ENCODE data around the gene SEPHS2. TPM values are rescaled to one million over a fixed set of nuclear protein-coding genes. Genes with fewer than 3 reads are reported as not detected.

Gene SEPHS2
- total RNA-seq, 1 donor from 2014 or later = 42.5 TPM

GRCh38 chr16:30446203-30446595 lies 525 bp upstream of the SEPHS2 start:
- no peak for TF ChIP-seq CTCF (IDR thresholded peaks at IDR 0.05)
- H3K36me3 Mint-ChIP-seq (ENCODE audit: unreplicated experiment) = peaks cover 19% of the 10 kb centered on the region

GRCh38 chr16:30445149-30445407 lies 596 bp downstream of the SEPHS2 start:
- TF ChIP-seq CTCF (IDR thresholded peaks at IDR 0.05) = no peak
- H3K36me3 Mint-ChIP-seq (ENCODE audit: unreplicated experiment) = peaks cover 19% of the 10 kb centered on the region
- peaks cover 4% of the 10 kb centered on the region for H3K9me3 Mint-ChIP-seq (ENCODE audit: unreplicated experiment)
- peak overlapping the region; percentile 85 for H3K4me3 Mint-ChIP-seq (ENCODE audit: unreplicated experiment)
- DNase-seq (ENCODE audit: extremely low spot score, unreplicated experiment) = no peak
- peaks cover 20% of the 10 kb centered on the region for H3K4me1 Mint-ChIP-seq (ENCODE audit: unreplicated experiment)
- H3K27me3 Mint-ChIP-seq (ENCODE audit: unreplicated experiment) = no peaks in the 10 kb centered on the region
- H3K27ac Mint-ChIP-seq (ENCODE audit: unreplicated experiment) = peak overlapping the region; percentile 76

More at GRCh38 chr16:30446203-30446595, 525 bp upstream of the SEPHS2 start:
- no peak for DNase-seq (ENCODE audit: extremely low spot score, unreplicated experiment)
- Mint-ChIP-seq H3K27ac (ENCODE audit: unreplicated experiment) (peak overlapping the region; percentile 87), H3K4me1 (ENCODE audit: unreplicated experiment) (peaks cover 20% of the 10 kb centered on the region), H3K9me3 (ENCODE audit: unreplicated experiment) (peaks cover 4% of the 10 kb centered on the region), H3K27me3 (ENCODE audit: unreplicated experiment) (no peaks in the 10 kb centered on the region), H3K4me3 (ENCODE audit: unreplicated experiment) (peak overlapping the region; percentile 85)

GRCh38 chr16:30444231-30445148 lies 1.2 kb downstream of the SEPHS2 start:
- no peak for DNase-seq (ENCODE audit: extremely low spot score, unreplicated experiment)
- Mint-ChIP-seq H3K36me3 (ENCODE audit: unreplicated experiment) (peaks cover 19% of the 10 kb centered on the region), H3K9me3 (ENCODE audit: unreplicated experiment) (peaks cover 4% of the 10 kb centered on the region), H3K27ac (ENCODE audit: unreplicated experiment) (peak overlapping the region; percentile 76), H3K27me3 (ENCODE audit: unreplicated experiment) (no peaks in the 10 kb centered on the region), H3K4me1 (ENCODE audit: unreplicated experiment) (peaks cover 20% of the 10 kb centered on the region), H3K4me3 (ENCODE audit: unreplicated experiment) (peak overlapping the region; percentile 85)
- TF ChIP-seq CTCF (IDR thresholded peaks at IDR 0.05) = no peak

GRCh38 chr16:30443631-30444030 lies 2.0 kb downstream of the SEPHS2 start:
- DNase-seq (ENCODE audit: extremely low spot score, unreplicated experiment) = no peak
- Mint-ChIP-seq H3K36me3 (ENCODE audit: unreplicated experiment) (peaks cover 19% of the 10 kb centered on the region), H3K4me3 (ENCODE audit: unreplicated experiment) (peak overlapping the region; percentile 85), H3K27ac (ENCODE audit: unreplicated experiment) (no peak overlapping the region), H3K9me3 (ENCODE audit: unreplicated experiment) (peaks cover 4% of the 10 kb centered on the region), H3K4me1 (ENCODE audit: unreplicated experiment) (peaks cover 20% of the 10 kb centered on the region), H3K27me3 (ENCODE audit: unreplicated experiment) (no peaks in the 10 kb centered on the region)
- no peak for TF ChIP-seq CTCF (IDR thresholded peaks at IDR 0.05)

GRCh38 chr16:30439720-30440348 lies 5.8 kb downstream of the SEPHS2 start:
- no peak for TF ChIP-seq CTCF (IDR thresholded peaks at IDR 0.05)
- Mint-ChIP-seq H3K9me3 (ENCODE audit: unreplicated experiment) (peaks cover 4% of the 10 kb centered on the region), H3K27ac (ENCODE audit: unreplicated experiment) (no peak overlapping the region), H3K4me1 (ENCODE audit: unreplicated experiment) (peaks cover 13% of the 10 kb centered on the region), H3K27me3 (ENCODE audit: unreplicated experiment) (peaks cover 8% of the 10 kb centered on the region), H3K36me3 (ENCODE audit: unreplicated experiment) (peaks cover 16% of the 10 kb centered on the region), H3K4me3 (ENCODE audit: unreplicated experiment) (no peak overlapping the region)
- no peak for DNase-seq (ENCODE audit: extremely low spot score, unreplicated experiment)

Data from osteocyte (in vitro differentiated cells).